OCI-LY3 (cell line): Measurements from ENCODE around the gene LTBP1.

Experiments
- CTCF ChIP-seq: fragments of 200-600, 300-600 bp; sonication (generic); IDR thresholded peaks from 2 replicates; pipeline ENCODE4 v1.5.1; 2014; ENCODE audit warnings: antibody characterized with exemption, low read length, low read depth
- EZH2phosphoT487 ChIP-seq: fragments of 200-600 bp; shearing (Covaris generic); IDR thresholded peaks from 2 replicates; pipeline ENCODE4 v1.6.1; 2018; ENCODE audit warnings: antibody characterized with exemption, mixed run types, low read depth

GRCh38 chr2:33262097-33262496 is 315.3 kb downstream of the LTBP1 start:
- TF ChIP-seq CTCF (no peak), EZH2phosphoT487 (no peak)
